AG04449 (cell line): ENCODE measurements around the gene SURF6.
"Not testable (repeated sequence)": the region's sequence is repeated elsewhere in the genome, so short reads cannot be mapped to it uniquely, and the experiment has no call there.

Experiments
- CTCF ChIA-PET: fragments of 350-600 bp; formaldehyde crosslinking; extraction: SDS; loops from one replicate; lab custom pipeline; 2021; ENCODE audit warnings: antibody characterized with exemption; lab: Yijun Ruan, JAX
- POLR2A ChIA-PET: fragments of 400-600, 350-600 bp; formaldehyde crosslinking; extraction: SDS; loops from one replicate; lab custom pipeline; 2020; ENCODE audit warnings: antibody characterized with exemption, inconsistent platforms; lab: Yijun Ruan, JAX
- DNase-seq: peaks from one replicate; pipeline ENCODE4 v3.0.0-alpha.2; 2010; ENCODE audit warnings: low read depth, low spot score
- H3K4me3 ChIP-seq: 2 replicates; pipeline ENCODE4 v1.5.1; 2011; ENCODE audit warnings: low read depth, mild to moderate bottlenecking, control low read depth, low read length
- TF ChIP-seq, protein P1 (sequence below): IDR thresholded peaks from one replicate; pipeline ENCODE4 v1.5.1; 2011; ENCODE audit warnings: mild to moderate bottlenecking, moderate library complexity, low read length, control low read depth, inconsistent platforms; ENCODE audit not compliant: insufficient read depth; ENCODE audit errors: missing control alignments

Gene SURF6

DNA sequence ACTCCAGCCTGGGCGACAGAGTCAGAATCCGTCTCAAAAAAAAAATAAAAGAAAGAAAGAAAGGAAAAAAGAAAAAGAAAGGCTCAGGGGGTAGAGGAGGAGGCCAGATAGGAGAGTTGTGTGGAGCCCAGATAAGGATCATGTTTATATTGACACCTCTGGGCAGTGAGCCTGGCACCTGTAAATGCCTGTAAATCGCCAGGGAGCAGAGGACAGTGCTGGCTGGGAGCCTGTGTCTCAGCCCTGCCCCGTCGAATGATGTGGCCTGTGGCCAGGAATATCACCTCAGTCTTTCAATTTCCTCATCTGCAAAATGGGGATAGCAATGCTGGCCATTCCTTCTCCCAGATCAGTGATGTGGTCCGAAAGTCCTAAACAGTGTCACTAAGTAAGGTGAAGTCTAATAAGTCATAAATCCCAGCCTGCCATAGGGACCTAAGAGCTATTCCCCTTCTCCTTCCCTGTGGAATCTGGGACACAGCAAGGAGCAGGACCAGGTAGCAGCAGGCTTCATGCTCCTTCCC lies 50.7 kb downstream of the SURF6 start:
- ChIA-PET CTCF (no interaction called here), POLR2A (no interaction called here)
- DNase-seq: no peak
- TF ChIP-seq, protein P1, sequence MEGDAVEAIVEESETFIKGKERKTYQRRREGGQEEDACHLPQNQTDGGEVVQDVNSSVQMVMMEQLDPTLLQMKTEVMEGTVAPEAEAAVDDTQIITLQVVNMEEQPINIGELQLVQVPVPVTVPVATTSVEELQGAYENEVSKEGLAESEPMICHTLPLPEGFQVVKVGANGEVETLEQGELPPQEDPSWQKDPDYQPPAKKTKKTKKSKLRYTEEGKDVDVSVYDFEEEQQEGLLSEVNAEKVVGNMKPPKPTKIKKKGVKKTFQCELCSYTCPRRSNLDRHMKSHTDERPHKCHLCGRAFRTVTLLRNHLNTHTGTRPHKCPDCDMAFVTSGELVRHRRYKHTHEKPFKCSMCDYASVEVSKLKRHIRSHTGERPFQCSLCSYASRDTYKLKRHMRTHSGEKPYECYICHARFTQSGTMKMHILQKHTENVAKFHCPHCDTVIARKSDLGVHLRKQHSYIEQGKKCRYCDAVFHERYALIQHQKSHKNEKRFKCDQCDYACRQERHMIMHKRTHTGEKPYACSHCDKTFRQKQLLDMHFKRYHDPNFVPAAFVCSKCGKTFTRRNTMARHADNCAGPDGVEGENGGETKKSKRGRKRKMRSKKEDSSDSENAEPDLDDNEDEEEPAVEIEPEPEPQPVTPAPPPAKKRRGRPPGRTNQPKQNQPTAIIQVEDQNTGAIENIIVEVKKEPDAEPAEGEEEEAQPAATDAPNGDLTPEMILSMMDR: no peak
- H3K4me3 ChIP-seq: no peak overlapping the region

DNA sequence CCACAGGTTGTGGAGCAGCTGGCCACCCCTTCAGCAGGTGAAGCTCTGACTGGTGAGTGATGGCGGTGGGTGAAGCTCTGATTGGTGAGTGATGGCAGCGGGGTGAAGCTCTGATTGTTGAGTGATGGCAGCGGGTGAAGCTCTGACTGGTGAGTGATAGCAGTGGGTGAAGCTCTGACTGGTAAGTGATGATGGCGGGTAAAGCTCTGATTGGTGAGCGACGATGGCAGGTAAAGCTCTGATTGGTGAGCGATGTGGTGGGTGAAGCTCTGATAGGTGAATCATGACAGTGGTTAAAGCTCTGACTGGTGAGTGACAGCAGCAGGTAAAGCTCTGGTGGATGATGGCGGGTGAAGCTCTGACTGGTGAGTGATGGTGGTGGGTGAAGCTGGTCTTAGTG lies 51.6 kb downstream of the SURF6 start:
- ChIA-PET CTCF (no interaction called here), POLR2A (no interaction called here)
- TF ChIP-seq, protein P1: no peak
- no peak overlapping the region for H3K4me3 ChIP-seq
- no peak for DNase-seq

DNA sequence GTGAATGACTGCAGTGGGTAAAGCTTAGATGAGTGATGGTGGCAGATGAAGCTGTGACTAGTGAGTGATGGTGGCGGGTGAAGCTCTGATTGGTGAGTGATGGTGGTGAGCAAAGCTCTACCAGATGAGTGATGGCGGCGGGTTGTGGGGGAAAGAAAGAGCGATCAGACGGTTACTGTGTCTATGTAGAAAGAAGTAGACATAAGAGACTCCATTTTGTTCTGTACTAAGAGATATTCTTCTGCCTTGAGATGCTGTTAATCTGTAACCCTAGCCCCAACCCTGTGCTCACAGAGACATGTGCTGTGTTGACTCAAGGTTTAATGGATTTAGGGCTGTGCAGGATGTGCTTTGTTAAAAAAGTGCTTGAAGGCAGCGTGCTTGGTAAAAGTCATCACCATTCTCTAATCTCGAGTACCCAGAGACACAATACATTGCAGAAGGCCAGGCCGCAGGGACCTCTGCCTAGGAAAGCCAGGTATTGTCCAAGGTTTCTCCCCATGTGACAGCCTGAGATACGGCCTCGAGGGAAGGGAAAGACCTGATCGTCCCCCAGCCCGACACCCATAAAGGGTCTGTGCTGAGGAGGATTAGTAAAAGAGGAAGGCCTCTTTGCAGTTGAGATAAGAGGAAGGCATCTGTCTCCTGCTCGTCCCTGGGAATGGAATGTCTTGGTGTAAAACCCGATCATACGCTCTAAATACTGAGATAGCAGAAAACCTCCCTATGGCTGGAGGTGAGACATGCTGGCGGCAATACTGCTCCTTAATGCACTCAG lies 52.5 kb downstream of the SURF6 start:
- DNase-seq, H3K4me3 ChIP-seq, POLR2A ChIA-PET, CTCF ChIA-PET: not testable (repeated sequence)

DNA sequence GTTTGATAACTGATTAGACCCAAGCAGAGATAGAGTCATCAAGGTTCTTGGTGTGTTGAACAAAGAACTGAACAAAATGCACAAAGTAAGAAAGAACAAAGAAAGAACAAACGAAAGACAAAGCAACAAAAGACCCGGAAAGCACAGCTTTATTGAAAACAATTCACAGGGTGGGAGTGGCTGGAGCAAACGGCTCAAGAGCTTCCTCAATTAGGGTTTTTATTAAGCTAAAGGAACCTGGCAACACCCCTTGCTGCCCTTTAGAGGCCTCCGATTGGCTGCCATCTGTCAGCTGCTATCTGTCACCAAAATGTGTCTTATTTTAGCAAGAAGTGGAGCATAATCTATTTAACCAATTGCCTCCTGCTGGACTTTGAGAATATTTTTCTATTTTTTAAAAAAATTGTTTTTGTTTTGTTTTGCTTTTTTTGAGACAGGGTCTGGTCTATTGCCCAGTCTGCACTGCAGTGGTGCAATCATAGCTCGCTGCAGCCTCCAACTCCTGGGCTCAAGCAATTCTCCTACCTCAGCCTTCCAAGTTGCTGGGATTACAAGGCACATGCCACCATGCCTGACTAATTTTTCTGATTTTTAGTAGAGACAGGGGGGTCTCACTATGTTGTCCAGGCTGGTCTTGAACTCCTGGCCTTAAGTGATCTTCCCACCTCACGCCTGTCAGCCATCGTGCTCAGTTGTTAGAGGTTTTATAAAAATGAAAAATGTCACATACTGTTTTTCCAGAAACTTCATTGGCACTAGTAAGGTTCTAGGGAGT lies 53.3 kb downstream of the SURF6 start:
- no peak overlapping the region for H3K4me3 ChIP-seq
- DNase-seq: no peak
- ChIA-PET CTCF (no interaction called here), POLR2A (no interaction called here)
- TF ChIP-seq, protein P1: no peak

DNA sequence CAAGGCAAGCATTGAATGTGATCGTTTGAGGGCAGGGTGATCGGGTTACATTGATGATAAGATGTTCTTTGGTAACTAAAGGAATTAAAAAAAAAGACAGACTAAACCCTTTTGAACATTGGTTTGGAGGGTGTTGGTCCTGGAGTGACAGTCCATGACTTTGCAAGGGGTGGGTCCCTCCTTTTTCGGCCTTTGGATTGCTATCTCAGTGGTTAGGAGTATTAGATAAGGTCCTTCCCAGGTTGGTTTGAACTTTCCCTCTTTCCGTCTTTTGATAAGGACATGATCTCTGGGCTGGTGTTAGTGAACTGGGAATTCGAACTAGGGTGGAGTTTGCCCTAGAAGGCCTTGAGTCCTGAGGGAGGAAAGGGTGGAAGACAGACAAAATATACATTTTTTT lies 55.6 kb downstream of the SURF6 start:
- no peak overlapping the region for H3K4me3 ChIP-seq
- CTCF ChIA-PET: no interaction called here
- TF ChIP-seq, protein P1: no peak
- DNase-seq: no peak
- POLR2A ChIA-PET: no interaction called here
